Epithelial cell of esophagus (primary cell): Measurements from ENCODE around the gene TTC38.

Source experiments
- DNase-seq: peaks from one replicate; pipeline ENCODE4 v3.0.0; 2010; ENCODE audit warnings: low read depth
- H3K4me3 ChIP-seq: 2 replicates; pipeline ENCODE4 v1.5.1; 2011; ENCODE audit warnings: mild to moderate bottlenecking, low read length, control low read depth
- CTCF ChIP-seq: IDR thresholded peaks from 2 replicates; pipeline ENCODE4 v1.5.1; 2011; ENCODE audit warnings: low read depth, mild to moderate bottlenecking, low read length, control low read depth, inconsistent platforms; ENCODE audit not compliant: insufficient read depth; ENCODE audit errors: missing control alignments

Gene TTC38

GRCh38 chr22:46276563-46276962 lies 8.8 kb downstream of the TTC38 start:
- TF ChIP-seq CTCF = no peak
- DNase-seq = no peak
- no peak overlapping the region for H3K4me3 ChIP-seq

GRCh38 chr22:46278656-46279645 lies 11.1 kb downstream of the TTC38 start:
- TF ChIP-seq CTCF = no peak
- no peak overlapping the region for H3K4me3 ChIP-seq
- no peak for DNase-seq

- H3K4me3 ChIP-seq = no peak overlapping the region
- TF ChIP-seq CTCF = no peak
- no peak for DNase-seq
Observed at GRCh38 chr22:46280063-46280817, 12.4 kb downstream of the TTC38 start.

GRCh38 chr22:46280999-46281623 lies 13.3 kb downstream of the TTC38 start:
- DNase-seq = no peak

GRCh38 chr22:46281866-46282678 lies 14.3 kb downstream of the TTC38 start:
- no peak overlapping the region for H3K4me3 ChIP-seq
- no peak for DNase-seq
- no peak for TF ChIP-seq CTCF

More at GRCh38 chr22:46280999-46281623, 13.3 kb downstream of the TTC38 start:
- no peak overlapping the region for H3K4me3 ChIP-seq
- TF ChIP-seq CTCF = no peak

- no peak for TF ChIP-seq CTCF
- H3K4me3 ChIP-seq = no peak overlapping the region
- no peak for DNase-seq
Observed at GRCh38 chr22:46286006-46286405, 18.2 kb downstream of the TTC38 start.
